SU-DHL-6 (cell line): ENCODE measurements around the gene COPZ1.

Experiments
- H2AFZ ChIP-seq: fragments of 200-600 bp; sonication (generic); 2 replicates; pipeline ENCODE4 v1.6.1; 2014; ENCODE audit warnings: low read depth, mild to moderate bottlenecking, moderate library complexity, mixed read lengths, antibody characterized with exemption, low read length; ENCODE audit not compliant: severe bottlenecking
- H3F3A ChIP-seq: fragments of 200-600 bp; shearing (Covaris generic); 2 replicates; pipeline ENCODE4 v1.6.0; 2016; ENCODE audit warnings: antibody characterized with exemption, mild to moderate bottlenecking; ENCODE audit not compliant: insufficient read depth
- H3K27ac ChIP-seq: fragments of 200-600 bp; sonication (generic); 2 replicates; pipeline ENCODE4 v1.5.1; 2016; ENCODE audit warnings: low read depth, mild to moderate bottlenecking, low read length, moderate library complexity, mixed read lengths
- H3K27me3 ChIP-seq: fragments of 200-600 bp; sonication (generic), shearing (Covaris generic); 2 replicates; pipeline ENCODE4 v1.6.0; 2014; ENCODE audit warnings: mild to moderate bottlenecking, low read length
- H3K36me3 ChIP-seq: fragments of 200-600 bp; sonication (generic); 2 replicates; pipeline ENCODE4 v1.6.1; 2014; ENCODE audit warnings: mild to moderate bottlenecking, low read length, mixed read lengths
- H3K4me2 ChIP-seq: fragments of 300-600, 200-600 bp; shearing (Covaris generic), sonication (generic); 2 replicates; pipeline ENCODE4 v1.6.0; 2014; ENCODE audit warnings: low read length, low read depth, mild to moderate bottlenecking; ENCODE audit not compliant: poor library complexity, severe bottlenecking
- H3K4me3 ChIP-seq: fragments of 200-600 bp; sonication (generic); 2 replicates; pipeline ENCODE4 v1.5.1; 2014; ENCODE audit warnings: antibody characterized with exemption, low read length, mild to moderate bottlenecking, mixed read lengths; ENCODE audit not compliant: insufficient read depth, poor library complexity, severe bottlenecking
- H3K79me2 ChIP-seq: fragments of 200-600 bp; sonication (generic); 2 replicates; pipeline ENCODE4 v1.6.1; 2014; ENCODE audit warnings: mild to moderate bottlenecking, low read length, moderate library complexity; ENCODE audit not compliant: insufficient read depth
- H3K9ac ChIP-seq: fragments of 200-600 bp; sonication (generic); 2 replicates; pipeline ENCODE4 v1.7.0; 2014; ENCODE audit warnings: mild to moderate bottlenecking, low read length
- H3K9me2 ChIP-seq: fragments of 200-600 bp; sonication (generic); replicated peaks from 2 replicates; pipeline ENCODE4 v1.6.1; 2014; ENCODE audit warnings: low read length; ENCODE audit not compliant: insufficient read depth
- H3K9me3 ChIP-seq: fragments of 200-600 bp; sonication (generic); 2 replicates; pipeline ENCODE4 v1.6.1; 2014; ENCODE audit warnings: low read length, mixed read lengths; ENCODE audit not compliant: insufficient read depth
- H4K20me1 ChIP-seq: fragments of 200-600 bp; sonication (generic); 2 replicates; pipeline ENCODE4 v1.6.1; 2014; ENCODE audit warnings: low read depth, mild to moderate bottlenecking, antibody characterized with exemption, low read length, moderate library complexity, mixed read lengths
- CTCF ChIP-seq: fragments of 200-600 bp; sonication (generic); IDR thresholded peaks from one replicate; pipeline ENCODE4 v1.5.1; 2017; ENCODE audit warnings: antibody characterized with exemption, mild to moderate bottlenecking, low read length, moderate library complexity; ENCODE audit not compliant: insufficient read depth, poor library complexity, severe bottlenecking
- EZH2phosphoT487 ChIP-seq: fragments of 200-600 bp; sonication (generic), shearing (Covaris generic); conservative IDR thresholded peaks from 2 replicates; pipeline ENCODE4 v1.6.1; 2018; ENCODE audit warnings: mild to moderate bottlenecking, antibody characterized with exemption, low read length, moderate library complexity, mixed read lengths

COPZ1 gene

GRCh38 chr12:54394986-54395385 lies 70.1 kb downstream of the COPZ1 start:
- Histone ChIP-seq H3K27me3 (no peaks in the 10 kb centered on the region), H3F3A (no peaks in the 10 kb centered on the region), H2AFZ (no peak overlapping the region)

DNA sequence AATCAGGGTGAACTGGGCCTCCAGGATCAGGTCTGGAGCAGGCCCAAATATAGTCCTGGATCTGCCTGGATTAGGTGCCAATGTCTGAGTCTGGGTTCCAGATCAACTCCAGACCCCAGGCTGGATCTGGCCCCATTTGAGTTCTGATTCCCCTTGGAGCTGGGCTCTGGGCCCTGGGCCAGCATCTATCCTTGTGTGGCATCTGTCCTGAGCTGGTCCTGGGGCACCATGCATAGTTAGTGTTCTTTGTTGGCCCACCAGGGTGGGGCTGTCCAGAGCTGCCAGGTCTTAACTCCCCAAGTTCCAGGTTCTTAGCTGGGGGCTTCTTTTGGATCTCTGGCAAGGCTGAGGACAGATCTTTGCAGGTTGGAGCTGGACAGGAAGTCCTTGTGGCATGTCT lies 70.6 kb downstream of the COPZ1 start:
- H3K4me2 ChIP-seq = no peak overlapping the region
- no peaks in the 10 kb centered on the region for H4K20me1 ChIP-seq
- H3K79me2 ChIP-seq = no peaks in the 10 kb centered on the region
- TF ChIP-seq CTCF = no peak
- TF ChIP-seq EZH2phosphoT487 = no peak
- no peak overlapping the region for H3K27ac ChIP-seq
- H3K36me3 ChIP-seq = no peaks in the 10 kb centered on the region
- H2AFZ ChIP-seq = no peak overlapping the region
- no peaks in the 10 kb centered on the region for H3F3A ChIP-seq
- H3K9me3 ChIP-seq = no peaks in the 10 kb centered on the region
- no peaks in the 10 kb centered on the region for H3K9me2 ChIP-seq
- H3K4me3 ChIP-seq = no peak overlapping the region
- no peak overlapping the region for H3K9ac ChIP-seq
- H3K27me3 ChIP-seq = no peaks in the 10 kb centered on the region

More at GRCh38 chr12:54394986-54395385, 70.1 kb downstream of the COPZ1 start:
- H3K4me2 ChIP-seq = no peak overlapping the region
- H3K79me2 ChIP-seq = no peaks in the 10 kb centered on the region
- H3K9ac ChIP-seq = no peak overlapping the region
- no peaks in the 10 kb centered on the region for H3K9me3 ChIP-seq
- H4K20me1 ChIP-seq = no peaks in the 10 kb centered on the region
- no peaks in the 10 kb centered on the region for H3K9me2 ChIP-seq
- H3K27ac ChIP-seq = no peak overlapping the region
- H3K36me3 ChIP-seq = no peaks in the 10 kb centered on the region
- H3K4me3 ChIP-seq = no peak overlapping the region
- TF ChIP-seq CTCF = no peak
- no peak for TF ChIP-seq EZH2phosphoT487

- H4K20me1 ChIP-seq = no peaks in the 10 kb centered on the region
- no peaks in the 10 kb centered on the region for H3F3A ChIP-seq
- no peaks in the 10 kb centered on the region for H3K27me3 ChIP-seq
- H3K27ac ChIP-seq = no peak overlapping the region
- no peaks in the 10 kb centered on the region for H3K9me3 ChIP-seq
- TF ChIP-seq CTCF (no peak), EZH2phosphoT487 (no peak)
- H2AFZ ChIP-seq = no peak overlapping the region
- no peak overlapping the region for H3K9ac ChIP-seq
- no peaks in the 10 kb centered on the region for H3K79me2 ChIP-seq
- H3K4me2 ChIP-seq = no peak overlapping the region
- no peak overlapping the region for H3K4me3 ChIP-seq
- no peaks in the 10 kb centered on the region for H3K36me3 ChIP-seq
- H3K9me2 ChIP-seq = no peaks in the 10 kb centered on the region
Measured at GRCh38 chr12:54397157-54397556, 72.2 kb downstream of the COPZ1 start.

DNA sequence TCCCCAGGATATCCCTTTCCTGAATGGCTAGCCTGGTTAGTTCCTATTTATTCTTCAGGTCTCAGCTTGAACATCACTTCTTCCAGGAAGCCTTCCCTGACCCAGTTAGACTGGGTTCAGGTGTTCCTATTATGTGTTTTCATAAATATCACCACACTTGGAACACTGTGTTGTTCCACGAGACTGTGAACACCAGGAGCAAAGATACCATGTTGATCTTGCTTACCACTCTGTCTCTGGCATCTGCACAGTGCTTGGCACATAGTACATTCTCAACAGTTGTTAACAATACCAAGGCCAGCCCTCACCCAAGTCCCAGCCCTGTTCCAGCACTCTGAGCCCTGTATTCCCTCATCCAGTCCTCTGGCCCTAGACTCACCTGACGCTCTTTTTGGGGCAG lies 73.3 kb downstream of the COPZ1 start:
- no peak overlapping the region for H3K9ac ChIP-seq
- no peaks in the 10 kb centered on the region for H3K9me3 ChIP-seq
- TF ChIP-seq EZH2phosphoT487 (no peak), CTCF (no peak)
- no peaks in the 10 kb centered on the region for H3K9me2 ChIP-seq
- no peaks in the 10 kb centered on the region for H3F3A ChIP-seq
- no peak overlapping the region for H3K4me2 ChIP-seq
- H2AFZ ChIP-seq = no peak overlapping the region
- no peaks in the 10 kb centered on the region for H3K27me3 ChIP-seq
- H3K27ac ChIP-seq = no peak overlapping the region
- H4K20me1 ChIP-seq = no peaks in the 10 kb centered on the region
- H3K4me3 ChIP-seq = no peak overlapping the region
- H3K79me2 ChIP-seq = no peaks in the 10 kb centered on the region
- H3K36me3 ChIP-seq = no peaks in the 10 kb centered on the region
